H9 (cell line): ENCODE measurements around the gene PRPSAP2. TPM values are rescaled to one million over a fixed set of nuclear protein-coding genes. Genes with fewer than 3 reads are reported as not detected.

Source experiments
- DNase-seq: peaks from one replicate; pipeline ENCODE4 v3.0.0-alpha.2; 2017
- H2AFZ ChIP-seq: one replicate; pipeline ENCODE4 v1.6.1; 2013; ENCODE audit warnings: mild to moderate bottlenecking, low read length, control low read depth, moderate library complexity
- H2AK5ac ChIP-seq: 2 replicates; pipeline ENCODE4 v1.6.1; 2013; ENCODE audit warnings: low read length, control low read depth, mixed read lengths; ENCODE audit not compliant: insufficient read length
- H2BK120ac ChIP-seq: one replicate; pipeline ENCODE4 v1.6.1; 2013; ENCODE audit warnings: low read depth, mild to moderate bottlenecking, low read length, control low read depth, inconsistent platforms; ENCODE audit not compliant: poor library complexity, severe bottlenecking
- H2BK12ac ChIP-seq: 2 replicates; pipeline ENCODE4 v1.6.1; 2013; ENCODE audit warnings: low read length, control low read depth, mixed read lengths, low read depth; ENCODE audit not compliant: insufficient read length
- H2BK15ac ChIP-seq: 2 replicates; pipeline ENCODE4 v1.6.1; 2013; ENCODE audit warnings: low read depth, low read length, control low read depth
- H2BK20ac ChIP-seq: one replicate; pipeline ENCODE4 v1.6.1; 2013; ENCODE audit warnings: low read depth, mild to moderate bottlenecking, low read length, control low read depth, inconsistent platforms; ENCODE audit not compliant: poor library complexity, severe bottlenecking
- H2BK5ac ChIP-seq: 2 replicates; pipeline ENCODE4 v1.6.1; 2013; ENCODE audit warnings: low read length, control low read depth, mixed read lengths; ENCODE audit not compliant: insufficient read length
- H3K14ac ChIP-seq: 2 replicates; pipeline ENCODE4 v1.6.1; 2013; ENCODE audit warnings: low read length, control low read depth; ENCODE audit not compliant: insufficient read depth
- H3K18ac ChIP-seq: 2 replicates; pipeline ENCODE4 v1.6.1; 2013; ENCODE audit warnings: low read depth, mild to moderate bottlenecking, mixed read lengths, low read length, control low read depth; ENCODE audit not compliant: insufficient read length
- H3K23ac ChIP-seq: 2 replicates; pipeline ENCODE4 v1.6.1; 2013; ENCODE audit warnings: low read length, control low read depth, mixed read lengths, low read depth; ENCODE audit not compliant: insufficient read length
- H3K23me2 ChIP-seq: 2 replicates; pipeline ENCODE4 v1.6.1; 2013; ENCODE audit warnings: low read depth, mild to moderate bottlenecking, mixed read lengths, low read length, control low read depth; ENCODE audit not compliant: insufficient read length, poor library complexity, severe bottlenecking
- H3K27ac ChIP-seq: 2 replicates; pipeline ENCODE4 v1.5.1; 2013; ENCODE audit warnings: low read length, control low read depth, mixed read lengths, low read depth; ENCODE audit not compliant: insufficient read length
- H3K27me3 ChIP-seq: 2 replicates; pipeline ENCODE4 v1.6.1; 2013; ENCODE audit warnings: low read length, control low read depth, inconsistent platforms; ENCODE audit not compliant: insufficient read depth
- H3K4ac ChIP-seq: 2 replicates; pipeline ENCODE4 v1.6.1; 2013; ENCODE audit warnings: low read depth, mild to moderate bottlenecking, control low read depth, inconsistent platforms, low read length, moderate library complexity
- H3K4me1 ChIP-seq: 2 replicates; pipeline ENCODE4 v1.6.1; 2013; ENCODE audit warnings: low read length, control low read depth, inconsistent platforms; ENCODE audit not compliant: insufficient read depth
- H3K4me2 ChIP-seq: 2 replicates; pipeline ENCODE4 v1.6.1; 2013; ENCODE audit warnings: low read length, control low read depth, mixed read lengths; ENCODE audit not compliant: insufficient read length, insufficient read depth
- H3K56ac ChIP-seq: 2 replicates; pipeline ENCODE4 v1.6.1; 2013; ENCODE audit warnings: low read depth, mild to moderate bottlenecking, mixed read lengths, low read length, control low read depth; ENCODE audit not compliant: insufficient read length
- H3K79me1 ChIP-seq: 2 replicates; pipeline ENCODE4 v1.6.1; 2013; ENCODE audit warnings: low read depth, mild to moderate bottlenecking, moderate library complexity, low read length, control low read depth, inconsistent platforms; ENCODE audit not compliant: insufficient read depth, poor library complexity, severe bottlenecking
- H3K79me2 ChIP-seq: 2 replicates; pipeline ENCODE4 v1.6.1; 2013; ENCODE audit warnings: low read length, control low read depth, inconsistent platforms; ENCODE audit not compliant: insufficient read depth
- H3K9ac ChIP-seq: 2 replicates; pipeline ENCODE4 v1.6.1; 2013; ENCODE audit warnings: low read length, control low read depth, mixed read lengths; ENCODE audit not compliant: insufficient read length; ENCODE audit errors: extremely low read depth
- H3K9me3 ChIP-seq: one replicate; pipeline ENCODE4 v1.6.1; 2013; ENCODE audit warnings: low read depth, low read length, inconsistent platforms; ENCODE audit not compliant: control insufficient read depth
- H3T11ph ChIP-seq: one replicate; pipeline ENCODE4 v1.6.1; 2013; ENCODE audit warnings: mild to moderate bottlenecking, low read length, control low read depth, inconsistent platforms
- H4K20me1 ChIP-seq: one replicate; pipeline ENCODE4 v1.6.1; 2013; ENCODE audit not compliant: control insufficient read depth, insufficient read length, insufficient read depth
- H4K5ac ChIP-seq: 2 replicates; pipeline ENCODE4 v1.6.1; 2013; ENCODE audit warnings: low read depth, mild to moderate bottlenecking, mixed read lengths, low read length, control low read depth; ENCODE audit not compliant: insufficient read length
- H4K8ac ChIP-seq: replicated peaks from 2 replicates; pipeline ENCODE4 v1.6.1; 2013; ENCODE audit warnings: low read length, control low read depth, mixed read lengths, low read depth; ENCODE audit not compliant: insufficient read length
- H4K91ac ChIP-seq: 2 replicates; pipeline ENCODE4 v1.6.1; 2013; ENCODE audit warnings: low read depth, mild to moderate bottlenecking, moderate library complexity, mixed read lengths, low read length, control low read depth; ENCODE audit not compliant: insufficient read length
- H3K27ac Mint-ChIP-seq, 3 experiments: 2 replicates in 2 of 3; 3 replicates in 1 of 3; pipeline ENCODE4 v1.8.0; 2020 to 2021; ENCODE audit warnings: mixed read lengths in 3 of 3, mild to moderate bottlenecking in 1 of 3, moderate library complexity in 1 of 3
- H3K27me3 Mint-ChIP-seq: 2 replicates; pipeline ENCODE4 v1.8.0; 2021; ENCODE audit warnings: low read depth, mild to moderate bottlenecking, moderate library complexity, mixed read lengths
- H3K36me3 Mint-ChIP-seq, 3 experiments: 2 replicates in 2 of 3; 3 replicates in 1 of 3; pipeline ENCODE4 v1.8.0; 2020 to 2021; ENCODE audit warnings: low read depth in 3 of 3, mixed read lengths in 3 of 3; ENCODE audit not compliant: insufficient read depth in 1 of 3
- H3K4me1 Mint-ChIP-seq, 2 experiments: 2 replicates each; pipeline ENCODE4 v1.8.0; 2020; ENCODE audit warnings: mixed read lengths in 2 of 2
- H3K4me3 Mint-ChIP-seq, 2 experiments: 2 replicates in 1 of 2; 3 replicates in 1 of 2; pipeline ENCODE4 v1.8.0; 2020 to 2021; ENCODE audit warnings: mild to moderate bottlenecking in 2 of 2, mixed read lengths in 2 of 2, moderate library complexity in 1 of 2
- H3K9me3 Mint-ChIP-seq, 2 experiments: 2 replicates in 1 of 2; 3 replicates in 1 of 2; pipeline ENCODE4 v1.8.0; 2020; ENCODE audit warnings: mild to moderate bottlenecking in 2 of 2, mixed read lengths in 2 of 2, moderate library complexity in 1 of 2
- CTCF ChIP-seq: fragments of 200-600 bp; sonication (generic); conservative IDR thresholded peaks from 3 replicates; pipeline ENCODE4 v1.8.0; 2021; ENCODE audit warnings: antibody characterized with exemption, mild to moderate bottlenecking
- WGBS: extraction: QIAGEN DNeasy Blood & Tissue Kit; methylation state at CpG from one replicate; pipeline ENCODE4 v1.1.7; 2013; ENCODE audit warnings: missing lambda C conversion rate, low lambda C conversion rate, mixed read lengths; ENCODE audit not compliant: insufficient read length; ENCODE audit errors: extremely low coverage; 5-methylcytosine and 5-hydroxymethylcytosine counted together
- total RNA-seq: library from RNA; stranded (reverse); gene quantifications from 2 replicates; pipeline ENCODE4 v1.2.1, GENCODE V29; 2021

Gene PRPSAP2
- total RNA-seq, 1 experiment from 2014 or later = 58.0 TPM

- H2BK15ac ChIP-seq = no peak overlapping the region
- H3K56ac ChIP-seq = no peak overlapping the region
- H3K27ac ChIP-seq = no peak overlapping the region
- no CpG with 5 or more reads among the region's 8 CpGs for WGBS
- no peak overlapping the region for H2BK5ac ChIP-seq
- Mint-ChIP-seq H3K27me3 (no peaks in the 10 kb centered on the region; the same call in none of the 2 replicates), H3K27ac (no peak overlapping the region), H3K4me1 (peaks cover 9 to 12% of the 10 kb centered on the region in 2 experiments), H3K9me3 (no peaks in the 10 kb centered on the region), H3K4me3 (no peak overlapping the region), H3K36me3 (no peaks in the 10 kb centered on the region; a peak in 1 of 7 replicates)
- TF ChIP-seq CTCF = no peak
- no peak overlapping the region for H4K8ac ChIP-seq
- no peak overlapping the region for H2BK20ac ChIP-seq
- no peaks in the 10 kb centered on the region for H3K79me2 ChIP-seq
- H3K23me2 ChIP-seq = no peaks in the 10 kb centered on the region
- no peak overlapping the region for H3K4me2 ChIP-seq
- no peak overlapping the region for H2BK12ac ChIP-seq
- H3K23ac ChIP-seq = no peak overlapping the region
- no peak overlapping the region for H2AK5ac ChIP-seq
- H2AFZ ChIP-seq = no peak overlapping the region
- H3K79me1 ChIP-seq = no peaks in the 10 kb centered on the region
- H3K9me3 ChIP-seq = no peaks in the 10 kb centered on the region
- no peak overlapping the region for H2BK120ac ChIP-seq
- no peak overlapping the region for H4K5ac ChIP-seq
- H3K9ac ChIP-seq = no peak overlapping the region
- no peaks in the 10 kb centered on the region for H3K27me3 ChIP-seq
- no peak overlapping the region for H4K91ac ChIP-seq
- DNase-seq = no peak
- no peak overlapping the region for H3K14ac ChIP-seq
- no peak overlapping the region for H3K4ac ChIP-seq
- no peaks in the 10 kb centered on the region for H3K4me1 ChIP-seq
- no peak overlapping the region for H3T11ph ChIP-seq
- H3K18ac ChIP-seq = no peak overlapping the region
- no peaks in the 10 kb centered on the region for H4K20me1 ChIP-seq
Measured at GRCh38 chr17:18948476-18949006, 90.6 kb downstream of the PRPSAP2 start.
